ENCODE measurements around the gene NKX2-4.

The NKX2-4 gene

DNA sequence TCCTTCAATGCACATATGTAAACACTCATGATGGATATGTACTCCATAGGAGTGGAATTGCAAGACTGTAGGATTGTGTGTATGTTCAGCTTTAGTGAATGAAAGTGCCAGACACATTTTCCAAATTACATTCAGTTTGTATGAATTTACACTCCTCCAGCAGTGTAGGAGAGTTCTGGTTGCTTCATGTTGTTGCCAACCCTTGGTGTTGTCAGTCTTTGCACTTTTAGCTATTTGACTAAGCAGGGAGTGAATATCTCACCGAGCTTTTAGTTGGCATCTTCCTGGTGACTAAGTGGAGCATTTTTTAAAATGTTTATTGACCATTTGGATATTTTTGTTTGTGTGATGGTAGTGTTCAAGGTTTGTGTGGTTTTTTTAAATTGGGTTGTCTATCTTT, 23.9 kb downstream of the NKX2-4 start:
- no peak for TF ChIP-seq TCF12 (IDR thresholded peaks at IDR 0.05; ENCODE audit: low read depth)
- TF ChIP-seq TEAD4 (IDR thresholded peaks at IDR 0.05), result no peak
- no peak for TF ChIP-seq EP300 (IDR thresholded peaks at IDR 0.05; ENCODE audit: borderline replicate concordance)
- no peak for TF ChIP-seq CEBPB (IDR thresholded peaks at IDR 0.05)
- no peak for TF ChIP-seq EGR1 (IDR thresholded peaks at IDR 0.05)
- TF ChIP-seq, protein P1, sequence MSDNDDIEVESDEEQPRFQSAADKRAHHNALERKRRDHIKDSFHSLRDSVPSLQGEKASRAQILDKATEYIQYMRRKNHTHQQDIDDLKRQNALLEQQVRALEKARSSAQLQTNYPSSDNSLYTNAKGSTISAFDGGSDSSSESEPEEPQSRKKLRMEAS (IDR thresholded peaks at IDR 0.05), result no peak
- no peak for TF ChIP-seq RAD21 (IDR thresholded peaks at IDR 0.05; ENCODE audit: low read depth)
- TF ChIP-seq, protein P2, sequence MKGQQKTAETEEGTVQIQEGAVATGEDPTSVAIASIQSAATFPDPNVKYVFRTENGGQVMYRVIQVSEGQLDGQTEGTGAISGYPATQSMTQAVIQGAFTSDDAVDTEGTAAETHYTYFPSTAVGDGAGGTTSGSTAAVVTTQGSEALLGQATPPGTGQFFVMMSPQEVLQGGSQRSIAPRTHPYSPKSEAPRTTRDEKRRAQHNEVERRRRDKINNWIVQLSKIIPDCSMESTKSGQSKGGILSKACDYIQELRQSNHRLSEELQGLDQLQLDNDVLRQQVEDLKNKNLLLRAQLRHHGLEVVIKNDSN (IDR thresholded peaks at IDR 0.05), result no peak
- TF ChIP-seq TAF1 (IDR thresholded peaks at IDR 0.05; ENCODE audit: low read depth), result no peak
- TF ChIP-seq YY1 (IDR thresholded peaks at IDR 0.05; ENCODE audit: low read depth), result no peak
- no peak for TF ChIP-seq FOXM1 (IDR thresholded peaks at IDR 0.05; ENCODE audit: borderline replicate concordance, low read depth)

DNA sequence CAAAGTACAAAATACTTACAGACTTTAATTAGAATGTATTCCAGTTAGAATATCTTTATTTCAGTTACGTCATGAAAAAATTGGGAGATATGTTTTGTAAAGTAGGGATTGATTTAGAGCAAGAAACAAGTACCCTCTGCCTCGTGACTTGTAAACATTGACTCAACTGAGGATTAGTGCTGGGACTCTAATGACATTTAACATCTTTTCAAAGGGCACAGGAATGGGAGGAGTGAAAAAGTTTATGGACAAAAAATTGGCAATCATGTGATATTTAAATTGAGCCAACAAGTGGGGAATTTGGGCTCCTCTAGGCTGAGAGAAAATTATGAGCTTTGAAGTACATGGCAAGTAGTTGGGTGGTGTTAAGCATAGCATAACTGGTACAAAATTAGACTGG, 25.3 kb downstream of the NKX2-4 start:
- no peak for TF ChIP-seq EGR1 (IDR thresholded peaks at IDR 0.05)
- no peak for TF ChIP-seq EP300 (IDR thresholded peaks at IDR 0.05; ENCODE audit: borderline replicate concordance)
- TF ChIP-seq YY1 (IDR thresholded peaks at IDR 0.05; ENCODE audit: low read depth), result no peak
- no peak for TF ChIP-seq RAD21 (IDR thresholded peaks at IDR 0.05; ENCODE audit: low read depth)
- no peak for TF ChIP-seq CEBPB (IDR thresholded peaks at IDR 0.05)
- TF ChIP-seq ZBTB7A (IDR thresholded peaks at IDR 0.05; ENCODE audit: low read depth), result no peak
- no peak for TF ChIP-seq CREB1 (IDR thresholded peaks at IDR 0.05; ENCODE audit: low read depth)
- no peak for TF ChIP-seq REST (IDR thresholded peaks at IDR 0.05; ENCODE audit: low read depth)
- TF ChIP-seq TAF1 (IDR thresholded peaks at IDR 0.05; ENCODE audit: low read depth), result no peak
- no peak for TF ChIP-seq TCF12 (IDR thresholded peaks at IDR 0.05; ENCODE audit: low read depth)
- TF ChIP-seq FOXM1 (IDR thresholded peaks at IDR 0.05; ENCODE audit: borderline replicate concordance, low read depth), result no peak
- TF ChIP-seq TEAD4 (IDR thresholded peaks at IDR 0.05), result no peak
- TF ChIP-seq, protein P1 (IDR thresholded peaks at IDR 0.05), result no peak

DNA sequence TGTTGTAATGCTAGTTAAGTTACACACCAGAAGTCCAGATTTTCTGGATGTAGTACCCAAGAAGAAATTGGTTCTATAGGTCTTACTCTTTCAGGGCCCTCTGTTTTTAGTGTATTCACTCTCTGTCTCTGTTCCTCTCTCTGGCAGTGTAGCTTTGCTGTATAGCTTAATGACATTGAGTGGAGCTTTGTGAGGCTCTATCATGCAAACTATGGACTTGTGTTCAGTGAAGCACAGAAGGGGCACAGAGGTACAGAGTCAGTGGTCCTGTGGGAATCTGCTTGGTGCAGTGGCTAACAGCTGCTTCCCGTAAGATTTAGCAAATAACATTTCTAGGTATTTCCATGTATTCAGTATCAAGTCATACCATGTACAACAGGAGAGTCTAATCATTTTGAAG, 26.1 kb downstream of the NKX2-4 start:
- TF ChIP-seq EP300 (IDR thresholded peaks at IDR 0.05; ENCODE audit: borderline replicate concordance) (no peak), EGR1 (IDR thresholded peaks at IDR 0.05) (no peak), FOXM1 (IDR thresholded peaks at IDR 0.05; ENCODE audit: borderline replicate concordance, low read depth) (no peak), RAD21 (IDR thresholded peaks at IDR 0.05; ENCODE audit: low read depth) (no peak), TAF1 (IDR thresholded peaks at IDR 0.05; ENCODE audit: low read depth) (no peak), TEAD4 (IDR thresholded peaks at IDR 0.05) (no peak), TCF12 (IDR thresholded peaks at IDR 0.05; ENCODE audit: low read depth) (no peak), CREB1 (IDR thresholded peaks at IDR 0.05; ENCODE audit: low read depth) (no peak), NFIC (IDR thresholded peaks at IDR 0.05) (no peak), REST (IDR thresholded peaks at IDR 0.05; ENCODE audit: low read depth) (no peak), YY1 (IDR thresholded peaks at IDR 0.05; ENCODE audit: low read depth) (no peak), CEBPB (IDR thresholded peaks at IDR 0.05) (no peak), ZBTB7A (IDR thresholded peaks at IDR 0.05; ENCODE audit: low read depth) (no peak)
- TF ChIP-seq, protein P2 (IDR thresholded peaks at IDR 0.05), result no peak
- TF ChIP-seq, protein P1 (IDR thresholded peaks at IDR 0.05), result no peak

GRCh38 chr20:21368791-21369190, 28.5 kb downstream of the NKX2-4 start:
- TF ChIP-seq RAD21 (IDR thresholded peaks at IDR 0.05; ENCODE audit: low read depth) (no peak), ZBTB7A (IDR thresholded peaks at IDR 0.05; ENCODE audit: low read depth) (no peak), TCF12 (IDR thresholded peaks at IDR 0.05; ENCODE audit: low read depth) (no peak), NFIC (IDR thresholded peaks at IDR 0.05) (no peak), EP300 (IDR thresholded peaks at IDR 0.05; ENCODE audit: borderline replicate concordance) (no peak), REST (IDR thresholded peaks at IDR 0.05; ENCODE audit: low read depth) (no peak), CREB1 (IDR thresholded peaks at IDR 0.05; ENCODE audit: low read depth) (no peak), CEBPB (IDR thresholded peaks at IDR 0.05) (no peak), TEAD4 (IDR thresholded peaks at IDR 0.05) (no peak), TAF1 (IDR thresholded peaks at IDR 0.05; ENCODE audit: low read depth) (no peak), EGR1 (IDR thresholded peaks at IDR 0.05) (no peak), FOXM1 (IDR thresholded peaks at IDR 0.05; ENCODE audit: borderline replicate concordance, low read depth) (no peak)
- TF ChIP-seq, protein P2 (IDR thresholded peaks at IDR 0.05), result no peak
- TF ChIP-seq, protein P1 (IDR thresholded peaks at IDR 0.05), result no peak

Measured in Ishikawa (cell line).